H1 (cell line): ENCODE measurements around the gene MFAP4. TPM values are rescaled to one million over a fixed set of nuclear protein-coding genes. Genes with fewer than 3 reads are reported as not detected.

Experiments used
- ATF2 ChIP-seq: IDR thresholded peaks from 2 replicates; pipeline ENCODE4 v1.6.1; 2012; ENCODE audit warnings: low read length, inconsistent platforms
- ATF3 ChIP-seq: IDR thresholded peaks from 2 replicates; pipeline ENCODE4 v1.6.1; 2011; ENCODE audit warnings: low read depth, mild to moderate bottlenecking, low read length; ENCODE audit not compliant: insufficient read depth
- BACH1 ChIP-seq: IDR thresholded peaks from 2 replicates; pipeline ENCODE4 v1.6.1; 2012; ENCODE audit warnings: low read length, improper control_type of control experiment
- GABPA ChIP-seq: IDR thresholded peaks from 2 replicates; pipeline ENCODE4 v1.6.1; 2011; ENCODE audit warnings: mild to moderate bottlenecking, low read length, moderate library complexity, borderline replicate concordance; ENCODE audit not compliant: insufficient read depth
- RFX5 ChIP-seq: IDR thresholded peaks from 2 replicates; pipeline ENCODE4 v1.6.1; 2011; ENCODE audit warnings: low read depth, low read length, improper control_type of control experiment, borderline replicate concordance
- SUZ12 ChIP-seq: fragments of 200-600 bp; sonication (generic); IDR thresholded peaks from 2 replicates; pipeline ENCODE4 v1.6.1; 2012; ENCODE audit warnings: mild to moderate bottlenecking, inconsistent platforms, low read length, moderate library complexity, mixed read lengths
- polyA plus RNA-seq, 7 experiments: library from polyadenylated mRNA; depleted of rRNA in 3 of 7; stranded (reverse) in 5 of 7; unstranded in 2 of 7; fragments of >200 nt in 5 of 7; fragments of 200-250 nt in 2 of 7; gene quantifications; 1 replicate in 5 of 7; 2 replicates in 1 of 7; 4 replicates in 1 of 7; pipeline versions ENCODE4 v1.2.1 to v1.2.3, GENCODE V29; 2011 to 2013; ENCODE audit warnings: missing spikeins in 2 of 7, mixed read lengths in 2 of 7
- total RNA-seq: library from RNA; stranded (reverse); fragmentation: NEBNext Ultra II Directional; extraction: Animal tissue kit (Norgen Biotek cat#: 25700); gene quantifications from 2 replicates; pipeline ENCODE4 v1.2.1, GENCODE V29; 2021

MFAP4 gene
- total and polyA plus RNA-seq, 2 of the 8 experiments (the other 6 are each of a cell fraction or from before 2014, with no cell fraction given) = 3.1 to 3.6 TPM

GRCh38 chr17:19347323-19348080 is 39.5 kb downstream of the MFAP4 start (continued):
- TF ChIP-seq ATF3 (no peak), BACH1 (no peak), ATF2 (no peak), SUZ12 (no peak), GABPA (no peak), RFX5 (no peak)
